Measurements from ENCODE around the gene NBEA.
"Not testable (repeated sequence)": the region's sequence is repeated elsewhere in the genome, so short reads cannot be mapped to it uniquely, and the experiment has no call there.

The NBEA gene

DNA sequence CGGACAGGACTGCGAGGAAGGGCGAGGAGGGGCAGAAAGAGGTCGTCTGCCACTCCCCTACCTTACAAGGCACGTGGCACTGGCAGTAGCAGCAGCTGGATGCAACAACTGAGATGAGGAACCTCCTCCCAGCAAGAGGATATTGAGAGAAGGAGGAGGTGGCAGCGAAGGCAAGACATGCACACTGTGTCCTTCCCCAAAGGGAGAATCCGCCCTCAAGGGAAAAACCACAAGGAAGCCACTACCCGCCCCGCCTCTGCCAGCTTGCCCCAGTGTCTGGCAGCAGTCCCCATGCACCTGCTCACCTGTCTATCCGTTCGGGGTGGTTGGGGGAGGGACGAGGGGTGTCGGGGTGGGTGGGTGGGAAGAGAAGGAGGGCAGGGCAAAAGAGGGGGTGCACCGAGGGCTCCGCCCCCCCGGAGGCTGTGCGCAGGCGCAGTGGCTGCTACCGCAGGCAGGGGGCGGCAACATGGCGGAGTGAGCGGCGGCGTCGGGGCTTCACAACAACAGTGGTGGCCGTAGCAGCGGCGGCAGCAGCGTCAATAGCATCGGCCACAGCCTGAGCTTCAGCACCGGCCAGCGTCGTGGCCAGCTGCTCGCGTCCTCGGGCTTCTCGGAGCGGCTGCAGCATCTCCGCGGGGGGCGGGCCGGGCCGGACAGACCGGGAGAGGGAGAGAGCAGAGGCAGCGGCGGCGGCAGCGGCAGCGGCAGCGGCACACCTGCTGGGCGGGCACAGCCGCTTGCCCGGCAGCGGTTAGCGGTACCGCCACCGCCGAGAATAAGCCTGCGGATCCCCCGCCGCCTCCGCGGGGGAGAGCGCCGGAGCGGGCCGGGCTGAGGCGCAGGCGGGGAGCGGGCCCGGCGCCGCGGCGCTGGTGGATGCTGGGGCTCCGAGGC lies at the start of gene NBEA:
TSS of gene NBEA (plus strand) at position 436 of the 897 bp plus-strand sequence. CDS start 551 bp downstream, outside the sequence.
- peak; percentile 73 for DNase-seq (ENCODE audit: low spot score)

- DNase-seq (ENCODE audit: low spot score) = no peak
Measured at GRCh38 chr13:34894756-34895155, 47.3 kb upstream of the NBEA start.

GRCh38 chr13:34897220-34897619 lies 44.9 kb upstream of the NBEA start:
- no peak for DNase-seq (ENCODE audit: low spot score)

- DNase-seq (ENCODE audit: low spot score) = no peak
Measured at GRCh38 chr13:34899888-34900287, 42.2 kb upstream of the NBEA start.

- no peak for DNase-seq (ENCODE audit: low spot score)
Measured at GRCh38 chr13:34900288-34900739, 41.8 kb upstream of the NBEA start.

GRCh38 chr13:34901572-34901971 lies 40.5 kb upstream of the NBEA start:
- DNase-seq (ENCODE audit: low spot score) = no peak

DNA sequence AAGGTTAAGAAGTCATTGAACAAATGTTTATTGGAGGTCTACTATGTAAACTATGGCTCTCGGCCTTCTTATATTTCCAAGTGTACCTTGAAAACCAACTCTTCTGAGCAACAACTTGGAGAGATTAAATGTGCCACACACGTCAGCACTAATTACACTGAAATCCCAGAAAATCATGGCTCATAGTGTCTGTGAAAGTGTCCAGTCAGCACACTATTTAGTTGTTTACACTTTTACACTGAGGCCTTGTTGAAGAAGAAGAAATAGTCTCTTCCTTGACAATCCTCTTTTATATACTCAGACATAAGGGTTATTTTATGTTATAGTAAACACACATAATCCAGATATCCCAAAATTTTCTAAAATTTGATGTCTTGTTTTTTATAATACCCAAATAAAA lies 30.9 kb upstream of the NBEA start:
- DNase-seq (ENCODE audit: low spot score) = no peak

DNA sequence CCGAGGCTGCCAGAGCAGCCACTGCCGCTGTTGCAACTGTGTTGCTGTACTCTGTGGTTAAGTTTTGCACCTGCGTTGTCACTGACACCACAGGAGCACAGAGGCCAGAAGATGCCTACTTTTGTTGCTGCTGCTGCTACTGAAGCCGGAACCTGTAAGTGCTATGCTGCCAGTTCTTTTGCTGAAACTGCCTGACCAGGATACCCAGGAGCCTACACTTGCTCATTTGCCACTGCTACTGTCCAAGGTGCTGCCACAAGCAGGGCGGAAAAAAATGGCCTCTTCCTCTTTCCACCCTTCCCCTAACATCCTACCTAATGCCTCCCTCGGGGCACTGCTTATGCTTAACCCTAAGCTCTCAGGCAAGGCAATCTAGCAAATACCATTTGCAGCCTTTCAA lies 29.0 kb upstream of the NBEA start:
- DNase-seq (ENCODE audit: low spot score) = no peak

DNA sequence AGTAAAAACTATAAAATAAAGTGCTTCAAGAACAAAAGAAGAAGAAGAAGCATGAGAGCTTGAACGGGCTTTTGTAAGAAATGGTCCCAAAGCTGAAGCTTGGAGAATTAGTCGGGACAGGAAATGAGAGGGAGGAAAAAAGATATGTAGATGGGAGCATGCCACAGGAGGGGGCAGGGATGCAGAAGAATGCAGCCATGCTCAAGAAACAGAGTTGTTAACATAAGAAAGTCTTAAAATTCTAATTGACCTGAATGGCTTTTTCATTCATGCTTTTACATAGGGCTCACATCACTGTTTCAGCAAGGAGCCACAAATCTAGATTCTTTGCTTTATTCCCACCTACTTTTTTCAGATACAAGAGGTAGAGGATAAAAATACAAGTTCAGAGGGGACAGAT lies 27.7 kb upstream of the NBEA start:
- no peak for DNase-seq (ENCODE audit: low spot score)

DNA sequence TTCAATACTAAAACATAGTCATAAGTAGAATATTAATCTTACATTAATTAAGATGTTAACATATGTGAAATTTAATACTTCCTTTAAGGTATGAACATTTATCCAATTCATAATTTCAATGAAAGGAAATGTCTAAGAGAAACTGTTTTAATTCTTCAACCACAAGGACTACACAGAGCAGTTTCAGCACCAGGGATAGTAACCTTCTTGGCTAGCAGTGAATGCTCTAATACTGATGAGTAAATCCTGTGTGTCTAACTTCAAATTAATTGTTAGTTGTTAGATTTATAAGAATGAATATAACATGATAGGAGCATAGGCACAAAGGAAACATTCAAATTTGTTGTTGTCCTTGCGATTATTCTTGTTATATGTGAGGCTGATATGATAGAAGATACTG lies 15.6 kb upstream of the NBEA start:
- DNase-seq (ENCODE audit: low spot score) = no peak

- DNase-seq (ENCODE audit: low spot score) = not testable (repeated sequence)
Measured at GRCh38 chr13:34928676-34929075, 13.4 kb upstream of the NBEA start.

DNA sequence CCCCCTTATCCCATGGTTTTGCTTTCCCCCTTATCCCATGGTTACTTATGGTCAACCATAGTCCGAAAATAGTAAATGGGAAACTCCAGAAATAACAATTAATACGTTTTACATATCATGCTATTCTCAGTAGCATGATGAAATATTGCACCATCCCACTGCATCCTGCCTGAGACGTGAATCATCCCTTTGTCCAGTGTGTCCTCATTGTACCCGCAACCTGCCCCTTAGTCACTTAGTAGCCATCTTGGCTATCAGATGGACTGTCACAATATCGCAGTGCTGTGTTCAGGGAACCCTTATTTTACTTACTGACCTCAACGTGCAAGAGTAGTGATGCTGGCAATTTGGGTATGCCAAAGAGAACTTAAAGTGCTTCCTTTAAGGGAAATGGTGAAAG lies 10.5 kb upstream of the NBEA start:
- no peak for DNase-seq (ENCODE audit: low spot score)

DNA sequence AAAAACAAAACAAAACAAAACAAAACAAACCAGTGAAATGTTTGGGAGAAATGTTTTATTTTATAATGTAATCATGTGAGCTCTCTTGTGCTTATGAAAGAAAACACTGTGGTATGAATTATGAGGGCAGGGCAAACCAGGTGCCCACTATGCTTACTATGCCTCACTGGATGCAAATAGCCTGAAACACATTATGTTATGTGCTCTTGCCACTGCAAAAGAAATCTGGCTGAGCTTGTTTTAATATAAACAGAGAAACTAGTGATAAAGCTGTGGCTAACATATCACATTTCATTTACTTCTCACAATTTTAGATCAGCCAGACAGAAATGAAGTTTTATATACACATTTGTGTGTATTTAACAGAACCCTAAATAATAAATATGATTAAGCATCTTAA lies 8.7 kb upstream of the NBEA start:
- DNase-seq (ENCODE audit: low spot score) = no peak

GRCh38 chr13:34933786-34934185 lies 8.3 kb upstream of the NBEA start:
- no peak for DNase-seq (ENCODE audit: low spot score)

GRCh38 chr13:34935841-34936240 lies 6.2 kb upstream of the NBEA start:
- no peak for DNase-seq (ENCODE audit: low spot score)

DNA sequence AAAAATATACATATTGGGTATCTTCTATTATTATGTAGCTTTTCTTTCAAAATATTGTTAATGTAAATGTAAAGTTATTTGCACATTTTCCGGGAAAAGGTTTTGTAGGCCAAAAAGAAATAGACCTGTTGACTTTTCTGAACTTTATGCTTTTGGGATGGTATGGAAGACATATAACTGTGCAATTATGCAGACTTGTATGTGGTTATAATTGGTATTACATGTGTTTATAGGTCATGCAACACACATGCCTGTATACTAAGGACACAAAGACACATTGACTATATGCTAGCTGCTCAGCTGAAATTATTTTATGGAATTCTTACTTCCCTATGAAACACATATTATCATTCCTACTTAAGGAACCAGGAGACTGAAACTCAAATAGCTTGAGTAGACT lies 2.3 kb upstream of the NBEA start:
- DNase-seq (ENCODE audit: low spot score) = no peak

GRCh38 chr13:34941436-34941834 lies 635 bp upstream of the NBEA start:
- no peak for DNase-seq (ENCODE audit: low spot score)

GRCh38 chr13:34942732-34943435 lies 814 bp downstream of the NBEA start:
- no peak for DNase-seq (ENCODE audit: low spot score)

DNA sequence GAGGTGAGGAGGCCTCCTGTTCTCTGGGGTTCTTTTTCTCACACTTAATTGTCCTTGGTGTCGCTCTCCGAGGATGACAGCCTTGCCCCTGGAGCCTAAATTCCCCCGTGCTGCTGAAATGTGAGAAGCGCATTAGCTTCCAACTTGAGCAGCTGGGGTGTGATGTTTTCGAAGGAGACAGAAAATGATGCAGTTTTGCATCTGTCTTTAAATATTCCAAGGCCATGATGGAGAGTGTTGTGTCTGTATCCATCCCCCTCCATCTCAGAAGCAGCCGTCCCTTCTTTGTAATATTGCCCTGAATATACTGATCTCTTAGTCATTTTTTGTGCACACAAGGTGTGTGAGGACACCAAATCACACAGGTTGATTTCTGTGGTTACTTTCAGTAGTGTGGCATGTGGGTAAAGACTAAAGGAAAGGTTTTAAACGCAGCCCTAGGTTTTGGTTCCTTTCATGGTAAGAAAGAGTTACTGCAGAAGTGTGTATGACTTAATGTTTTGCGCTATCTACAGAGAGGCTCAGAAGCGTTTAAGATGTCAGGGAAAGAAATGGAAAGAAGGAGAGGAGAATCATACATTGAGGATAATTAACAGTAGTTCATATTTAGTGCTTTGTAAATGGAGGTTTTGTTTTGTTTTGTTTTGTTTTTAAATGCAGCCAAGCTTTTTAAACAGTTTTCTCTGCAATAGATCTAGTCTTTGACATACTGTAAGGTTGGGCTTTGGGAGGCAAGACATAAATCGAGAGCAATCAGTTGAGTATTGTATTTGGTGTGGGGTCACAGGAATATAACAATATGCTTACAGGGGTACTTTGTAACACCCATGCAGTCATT lies 1.6 kb downstream of the NBEA start:
- DNase-seq (ENCODE audit: low spot score) = no peak

GRCh38 chr13:34944274-34944634 lies 2.2 kb downstream of the NBEA start:
- no peak for DNase-seq (ENCODE audit: low spot score)

DNA sequence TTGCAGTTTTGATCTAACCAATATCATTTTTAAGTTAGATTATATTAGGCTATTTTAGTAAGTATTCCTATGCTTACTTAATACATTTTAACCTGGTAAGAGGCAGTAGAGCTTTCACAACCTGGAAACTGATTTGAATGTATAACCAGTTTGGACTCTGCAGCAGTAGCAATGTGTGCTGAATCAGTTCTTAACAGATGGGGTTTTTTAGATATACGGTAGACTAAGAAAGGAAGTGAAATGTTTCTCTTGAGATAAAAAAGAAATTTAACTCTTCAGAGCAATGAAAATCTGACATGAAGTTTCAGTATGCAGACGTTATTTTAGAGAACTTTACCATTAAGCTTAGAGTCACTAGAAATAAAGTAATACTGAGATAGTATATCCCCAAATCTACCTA lies 2.7 kb downstream of the NBEA start:
- DNase-seq (ENCODE audit: low spot score) = no peak

- DNase-seq (ENCODE audit: low spot score) = no peak
Measured at GRCh38 chr13:34951528-34951927, 9.5 kb downstream of the NBEA start.

- DNase-seq (ENCODE audit: low spot score) = no peak
Measured at GRCh38 chr13:34959489-34959888, 17.4 kb downstream of the NBEA start.
